Lower leg skin (tissue), 3 donors: ENCODE measurements around the gene AQP12A.

Source experiments
- CTCF ChIP-seq, 3 donors: fragments of 450-650 bp; IDR thresholded peaks; one replicate each; pipeline ENCODE4 v1.5.1; 2016; ENCODE audit warnings: antibody characterized with exemption in 3 of 3, mild to moderate bottlenecking in 3 of 3, moderate library complexity in 2 of 3
- POLR2A ChIP-seq, 2 donors: fragments of 450-650 bp; IDR thresholded peaks; one replicate each; pipeline ENCODE4 v1.6.1; 2016 to 2017; ENCODE audit warnings: antibody characterized with exemption in 2 of 2, mild to moderate bottlenecking in 1 of 2, moderate library complexity in 1 of 2

DNA sequence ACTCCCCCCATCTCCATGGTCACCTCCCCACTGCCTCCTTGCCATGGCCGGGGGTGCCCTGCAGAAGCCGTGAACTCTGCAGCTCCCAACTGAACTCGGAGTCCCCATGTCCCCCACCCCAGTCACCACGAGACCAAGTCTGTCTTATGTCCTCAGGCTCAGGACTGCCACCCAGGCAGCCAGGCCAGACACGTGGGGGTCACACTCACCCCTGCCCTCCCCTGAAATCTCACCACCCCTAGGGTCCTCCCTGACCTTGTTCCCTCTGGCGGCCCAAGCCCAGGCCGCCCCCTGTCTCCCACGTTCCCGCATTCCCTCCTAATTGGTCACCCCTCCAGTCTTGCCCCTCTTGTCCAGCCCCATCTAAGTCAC lies 11.0 kb downstream of the AQP12A start:
- no peak for TF ChIP-seq POLR2A (IDR thresholded peaks at IDR 0.05)
- TF ChIP-seq CTCF (IDR thresholded peaks at IDR 0.05), result no peak
